Measurements from ENCODE around the gene RPL36AL. TPM values are rescaled to one million over a fixed set of nuclear protein-coding genes. Genes with fewer than 3 reads are reported as not detected.

RPL36AL gene
- total RNA-seq, 1 donor from 2014 or later = 187 TPM

- no peaks in the 10 kb centered on the region for H3K27me3 Mint-ChIP-seq (ENCODE audit: unreplicated experiment)
- peak within 1 kb of the TSS; percentile 95 for H3K27ac Mint-ChIP-seq (ENCODE audit: unreplicated experiment)
- no peaks in the 10 kb centered on the region for H3K9me3 Mint-ChIP-seq (ENCODE audit: unreplicated experiment)
- TF ChIP-seq, protein P1, sequence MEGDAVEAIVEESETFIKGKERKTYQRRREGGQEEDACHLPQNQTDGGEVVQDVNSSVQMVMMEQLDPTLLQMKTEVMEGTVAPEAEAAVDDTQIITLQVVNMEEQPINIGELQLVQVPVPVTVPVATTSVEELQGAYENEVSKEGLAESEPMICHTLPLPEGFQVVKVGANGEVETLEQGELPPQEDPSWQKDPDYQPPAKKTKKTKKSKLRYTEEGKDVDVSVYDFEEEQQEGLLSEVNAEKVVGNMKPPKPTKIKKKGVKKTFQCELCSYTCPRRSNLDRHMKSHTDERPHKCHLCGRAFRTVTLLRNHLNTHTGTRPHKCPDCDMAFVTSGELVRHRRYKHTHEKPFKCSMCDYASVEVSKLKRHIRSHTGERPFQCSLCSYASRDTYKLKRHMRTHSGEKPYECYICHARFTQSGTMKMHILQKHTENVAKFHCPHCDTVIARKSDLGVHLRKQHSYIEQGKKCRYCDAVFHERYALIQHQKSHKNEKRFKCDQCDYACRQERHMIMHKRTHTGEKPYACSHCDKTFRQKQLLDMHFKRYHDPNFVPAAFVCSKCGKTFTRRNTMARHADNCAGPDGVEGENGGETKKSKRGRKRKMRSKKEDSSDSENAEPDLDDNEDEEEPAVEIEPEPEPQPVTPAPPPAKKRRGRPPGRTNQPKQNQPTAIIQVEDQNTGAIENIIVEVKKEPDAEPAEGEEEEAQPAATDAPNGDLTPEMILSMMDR (IDR thresholded peaks at IDR 0.05) = peak; percentile 7
- peak; percentile 95 for DNase-seq (ENCODE audit: extremely low spot score, unreplicated experiment)
- H3K4me1 Mint-ChIP-seq (ENCODE audit: unreplicated experiment) = peaks cover 22% of the 10 kb centered on the region
- no peaks in the 10 kb centered on the region for H3K36me3 Mint-ChIP-seq (ENCODE audit: unreplicated experiment)
- H3K4me3 Mint-ChIP-seq (ENCODE audit: unreplicated experiment) = peak within 1 kb of the TSS; percentile 93
Measured at GRCh38 chr14:49598485-49599300, 21.7 kb downstream of the RPL36AL start, which contains the start of gene LRR1. Gene LRR1 (plus strand): TSS chr14:49598940. CDS start chr14:49599021, 81 bp downstream.

DNA sequence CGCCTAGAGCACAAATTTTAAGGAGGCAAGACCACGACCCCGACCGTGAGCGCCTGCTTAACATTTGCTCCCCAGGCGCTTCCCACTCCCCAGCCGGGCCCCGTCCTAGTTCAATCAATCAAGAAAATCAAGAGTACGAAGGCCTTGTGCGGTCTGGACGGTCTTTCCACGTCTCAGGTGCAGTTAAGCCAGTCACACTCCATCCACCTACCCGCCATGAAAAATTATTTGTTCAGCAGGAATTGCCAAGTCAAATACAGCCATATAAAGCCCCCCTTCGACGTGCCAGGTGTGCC lies 22.3 kb downstream of the RPL36AL start:
- Mint-ChIP-seq H3K27me3 (ENCODE audit: unreplicated experiment) (no peaks in the 10 kb centered on the region), H3K9me3 (ENCODE audit: unreplicated experiment) (no peaks in the 10 kb centered on the region), H3K4me3 (ENCODE audit: unreplicated experiment) (peak overlapping the region; percentile 93), H3K27ac (ENCODE audit: unreplicated experiment) (peak overlapping the region; percentile 95), H3K4me1 (ENCODE audit: unreplicated experiment) (peaks cover 22% of the 10 kb centered on the region), H3K36me3 (ENCODE audit: unreplicated experiment) (no peaks in the 10 kb centered on the region)
- peak; percentile 59 for DNase-seq (ENCODE audit: extremely low spot score, unreplicated experiment)
- TF ChIP-seq, protein P1 (IDR thresholded peaks at IDR 0.05) = no peak

DNA sequence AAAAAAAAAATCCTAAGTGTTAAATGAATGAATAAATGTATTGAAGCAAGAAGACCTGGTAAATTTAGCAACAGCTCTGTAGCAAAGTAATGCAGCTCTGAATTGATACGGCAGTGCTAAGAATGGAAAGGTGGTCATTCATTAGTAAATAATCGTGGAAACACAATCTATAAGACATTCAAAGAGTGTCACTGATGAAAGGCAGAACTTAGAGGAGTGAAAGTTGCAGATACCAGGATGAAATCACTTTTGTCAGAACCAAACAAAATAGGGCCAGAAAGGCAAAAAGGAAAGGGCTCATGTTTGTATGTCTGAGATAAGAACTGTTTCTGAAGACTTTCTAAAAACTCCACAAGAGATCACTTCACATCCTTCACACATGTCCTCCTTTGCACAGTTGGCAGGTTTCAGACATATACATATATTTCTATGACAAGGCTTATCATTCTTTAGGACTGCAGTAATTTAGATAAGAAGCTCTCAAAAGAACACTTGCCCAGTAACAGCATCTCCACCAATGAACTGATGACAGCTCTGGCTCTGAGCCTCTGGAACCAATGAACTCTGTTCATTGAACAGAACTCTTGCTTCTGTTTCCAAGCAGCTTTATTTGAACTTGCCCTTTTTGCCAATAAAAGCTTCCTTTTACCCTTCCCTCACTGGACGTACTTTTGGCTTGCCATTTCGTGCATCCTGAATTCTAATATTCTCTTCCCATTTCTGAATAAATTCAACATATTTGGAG lies 25.9 kb downstream of the RPL36AL start:
- Mint-ChIP-seq H3K36me3 (ENCODE audit: unreplicated experiment) (no peaks in the 10 kb centered on the region), H3K27me3 (ENCODE audit: unreplicated experiment) (no peaks in the 10 kb centered on the region), H3K9me3 (ENCODE audit: unreplicated experiment) (no peaks in the 10 kb centered on the region), H3K4me1 (ENCODE audit: unreplicated experiment) (peaks cover 16% of the 10 kb centered on the region), H3K27ac (ENCODE audit: unreplicated experiment) (no peak overlapping the region), H3K4me3 (ENCODE audit: unreplicated experiment) (no peak overlapping the region)
- DNase-seq (ENCODE audit: extremely low spot score, unreplicated experiment) = no peak
- TF ChIP-seq, protein P1 (IDR thresholded peaks at IDR 0.05) = no peak

GRCh38 chr14:49593016-49593415 lies 27.4 kb downstream of the RPL36AL start:
- no peaks in the 10 kb centered on the region for H3K36me3 Mint-ChIP-seq (ENCODE audit: unreplicated experiment)
- TF ChIP-seq, protein P1 (IDR thresholded peaks at IDR 0.05) = no peak
- H3K4me1 Mint-ChIP-seq (ENCODE audit: unreplicated experiment) = peaks cover 13% of the 10 kb centered on the region
- H3K9me3 Mint-ChIP-seq (ENCODE audit: unreplicated experiment) = no peaks in the 10 kb centered on the region
- no peaks in the 10 kb centered on the region for H3K27me3 Mint-ChIP-seq (ENCODE audit: unreplicated experiment)
- H3K4me3 Mint-ChIP-seq (ENCODE audit: unreplicated experiment) = no peak overlapping the region
- DNase-seq (ENCODE audit: extremely low spot score, unreplicated experiment) = no peak
- H3K27ac Mint-ChIP-seq (ENCODE audit: unreplicated experiment) = no peak overlapping the region

GRCh38 chr14:49589387-49589786 lies 31.0 kb downstream of the RPL36AL start:
- no peaks in the 10 kb centered on the region for H3K27me3 Mint-ChIP-seq (ENCODE audit: unreplicated experiment)
- H3K9me3 Mint-ChIP-seq (ENCODE audit: unreplicated experiment) = no peaks in the 10 kb centered on the region
- TF ChIP-seq, protein P1 (IDR thresholded peaks at IDR 0.05) = no peak
- H3K36me3 Mint-ChIP-seq (ENCODE audit: unreplicated experiment) = peaks cover 6% of the 10 kb centered on the region
- DNase-seq (ENCODE audit: extremely low spot score, unreplicated experiment) = no peak
- no peak overlapping the region for H3K27ac Mint-ChIP-seq (ENCODE audit: unreplicated experiment)
- peaks cover 22% of the 10 kb centered on the region for H3K4me1 Mint-ChIP-seq (ENCODE audit: unreplicated experiment)
- H3K4me3 Mint-ChIP-seq (ENCODE audit: unreplicated experiment) = no peak overlapping the region
